Upper lobe of left lung (tissue), 6 donors: ENCODE results near the gene RNF111. TPM values are rescaled to one million over a fixed set of nuclear protein-coding genes. Genes with fewer than 3 reads are reported as not detected.

Source experiments
- ATAC-seq, 2 donors: fragments of 200-7000 bp; cut with Tn5 transposase; one replicate each; pipeline ENCODE4 v1.9.1; 2022; ENCODE audit warnings: mild to moderate bottlenecking in 2 of 2, moderate library complexity in 2 of 2; ENCODE audit not compliant: low FRiP score in 2 of 2
- DNase-seq, 2 donors: peaks; one replicate each; pipeline ENCODE4 v3.0.0-alpha.2; 2019 to 2020
- H3K27ac ChIP-seq, 4 donors: fragments of 200-600 bp; sonication (generic); one replicate each; pipeline ENCODE4 v1.5.1; 2016 to 2019
- H3K27me3 ChIP-seq, 4 donors: fragments of 200-600 bp; sonication (generic); one replicate each; pipeline ENCODE4 v1.5.1; 2017 to 2019
- H3K36me3 ChIP-seq, 4 donors: fragments of 200-600 bp; sonication (generic); one replicate each; pipeline ENCODE4 v1.5.1; 2016 to 2019
- H3K4me1 ChIP-seq, 4 donors: fragments of 200-600 bp; sonication (generic); one replicate each; pipeline ENCODE4 v1.5.1; 2018 to 2019
- H3K4me3 ChIP-seq, 4 donors: fragments of 200-600 bp; sonication (generic); one replicate each; pipeline ENCODE4 v1.5.1; 2017 to 2019; ENCODE audit warnings: mild to moderate bottlenecking in 2 of 4, moderate library complexity in 1 of 4
- H3K9me3 ChIP-seq, 4 donors: fragments of 200-600 bp; sonication (generic); one replicate each; pipeline ENCODE4 v1.5.1; 2018 to 2019
- EP300 ChIP-seq, 4 donors: sonication (generic); formaldehyde crosslinking; IDR thresholded peaks; one replicate each; pipeline ENCODE4 v1.5.1; 2017; ENCODE audit warnings: antibody characterized with exemption in 4 of 4, control low read depth in 2 of 4
- POLR2A ChIP-seq, 4 donors: fragments of 450-650 bp; IDR thresholded peaks; one replicate each; pipeline ENCODE4 v1.5.1; 2016 to 2017; ENCODE audit warnings: antibody characterized with exemption in 4 of 4, mild to moderate bottlenecking in 2 of 4
- POLR2AphosphoS5 ChIP-seq, 2 donors: sonication (generic); formaldehyde crosslinking; IDR thresholded peaks; one replicate each; pipeline ENCODE4 v1.5.1; 2017; ENCODE audit warnings: antibody characterized with exemption in 2 of 2
- WGBS, 2 donors: methylation state at CpG; one replicate each; pipeline ENCODE4 v1.1.5; 2017 to 2018; 5-methylcytosine and 5-hydroxymethylcytosine counted together
- total RNA-seq, 6 donors: library from RNA; depleted of rRNA in 4 of 6; stranded (reverse); fragments of >200 nt in 4 of 6; gene quantifications; one replicate each; pipeline versions ENCODE4 v1.1.0 to v1.2.1, GENCODE V29; 2016 to 2021
- TF ChIP-seq, protein P1 (sequence below), 6 experiments: fragments of 450-650 bp in 4 of 6; fragments of 200-600 bp in 2 of 6; sonication (generic) in 2 of 6; IDR thresholded peaks; one replicate each; pipeline ENCODE4 v1.5.1; 2016 to 2019; ENCODE audit warnings: antibody characterized with exemption in 6 of 6
- donor health status: DM: no; HTN: no; CAD: no; lungs with moderate emphysema.
- donor health status: DM: no; HTN: yes; CAD: no; lungs with severe emphysema.

Gene RNF111
- total RNA-seq, 6 donors from 2014 or later = 16.3 to 41.6 (median 31.8) TPM

DNA sequence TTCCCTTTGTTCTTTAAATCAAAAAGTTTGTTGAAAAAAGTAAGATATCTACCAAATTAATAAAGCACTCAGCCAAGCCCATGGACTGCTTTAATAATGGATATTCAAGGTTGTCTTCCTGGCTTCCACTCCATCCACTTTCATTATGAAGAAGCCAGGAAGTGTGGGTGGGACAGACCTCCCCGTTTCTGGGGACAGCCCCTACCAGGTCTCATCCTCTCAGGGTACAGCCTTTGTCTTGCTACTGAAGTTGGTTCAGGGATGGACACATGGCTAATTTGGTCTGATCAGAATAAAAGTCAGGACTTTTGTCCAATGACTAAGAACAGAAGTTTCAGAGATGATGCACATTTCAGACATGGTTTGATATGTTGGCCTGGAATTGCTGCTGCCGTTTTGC lies 150.1 kb downstream of the RNF111 start:
- Histone ChIP-seq H3K27ac (no peak overlapping the region), H3K4me1 (peaks cover 0 to 12% (median 4%) of the 10 kb centered on the region in 4 donors), H3K9me3 (no peaks in the 10 kb centered on the region), H3K36me3 (peaks cover 3 to 43% (median 22%) of the 10 kb centered on the region in 4 donors), H3K27me3 (no peaks in the 10 kb centered on the region), H3K4me3 (no peak overlapping the region)
- WGBS, 2 donors = 66 to 71% methylated on average over 2 of the region's 2 CpGs
- TF ChIP-seq POLR2A (IDR thresholded peaks at IDR 0.05) = no peak
- no peak for TF ChIP-seq POLR2AphosphoS5 (IDR thresholded peaks at IDR 0.05)
- no peak for TF ChIP-seq EP300 (IDR thresholded peaks at IDR 0.05)
- TF ChIP-seq, protein P1, sequence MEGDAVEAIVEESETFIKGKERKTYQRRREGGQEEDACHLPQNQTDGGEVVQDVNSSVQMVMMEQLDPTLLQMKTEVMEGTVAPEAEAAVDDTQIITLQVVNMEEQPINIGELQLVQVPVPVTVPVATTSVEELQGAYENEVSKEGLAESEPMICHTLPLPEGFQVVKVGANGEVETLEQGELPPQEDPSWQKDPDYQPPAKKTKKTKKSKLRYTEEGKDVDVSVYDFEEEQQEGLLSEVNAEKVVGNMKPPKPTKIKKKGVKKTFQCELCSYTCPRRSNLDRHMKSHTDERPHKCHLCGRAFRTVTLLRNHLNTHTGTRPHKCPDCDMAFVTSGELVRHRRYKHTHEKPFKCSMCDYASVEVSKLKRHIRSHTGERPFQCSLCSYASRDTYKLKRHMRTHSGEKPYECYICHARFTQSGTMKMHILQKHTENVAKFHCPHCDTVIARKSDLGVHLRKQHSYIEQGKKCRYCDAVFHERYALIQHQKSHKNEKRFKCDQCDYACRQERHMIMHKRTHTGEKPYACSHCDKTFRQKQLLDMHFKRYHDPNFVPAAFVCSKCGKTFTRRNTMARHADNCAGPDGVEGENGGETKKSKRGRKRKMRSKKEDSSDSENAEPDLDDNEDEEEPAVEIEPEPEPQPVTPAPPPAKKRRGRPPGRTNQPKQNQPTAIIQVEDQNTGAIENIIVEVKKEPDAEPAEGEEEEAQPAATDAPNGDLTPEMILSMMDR (IDR thresholded peaks at IDR 0.05) = no peak
- ATAC-seq = no peak
- DNase-seq = no peak

DNA sequence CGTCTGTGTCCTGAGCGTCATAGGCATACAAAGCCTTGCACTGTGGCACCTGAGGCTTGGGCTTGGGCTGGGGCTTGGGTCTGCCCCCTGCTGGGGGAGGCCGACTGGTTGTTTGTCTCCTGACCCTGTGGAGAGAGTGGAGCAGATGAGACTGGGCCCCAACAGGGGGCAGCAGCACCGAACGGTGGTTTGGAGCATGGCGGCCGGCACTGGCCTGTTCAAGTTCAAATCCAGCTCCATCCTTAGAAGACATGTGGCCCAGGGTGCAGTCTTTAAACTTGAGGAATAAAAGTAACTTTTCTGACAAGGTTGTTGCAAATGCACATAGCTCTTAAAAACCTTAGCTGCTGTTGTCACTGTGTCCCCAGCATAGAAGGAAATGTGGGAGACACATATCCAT lies 150.8 kb downstream of the RNF111 start:
- Histone ChIP-seq H3K4me3 (no peak overlapping the region), H3K27me3 (no peaks in the 10 kb centered on the region), H3K4me1 (peaks cover 0 to 12% (median 4%) of the 10 kb centered on the region in 4 donors), H3K36me3 (peaks cover 3 to 43% (median 22%) of the 10 kb centered on the region in 4 donors), H3K9me3 (no peaks in the 10 kb centered on the region), H3K27ac (no peak overlapping the region)
- TF ChIP-seq, protein P1 (IDR thresholded peaks at IDR 0.05) = peak; percentile 30 to 54 (median 42)
- TF ChIP-seq POLR2A (IDR thresholded peaks at IDR 0.05) = no peak
- WGBS, 2 donors = 57 to 75% methylated on average over 3 to 7 of the region's 7 CpGs
- peak in 1 of 2 donors; percentile 40 for ATAC-seq
- peak; percentile 41 to 76 for DNase-seq

DNA sequence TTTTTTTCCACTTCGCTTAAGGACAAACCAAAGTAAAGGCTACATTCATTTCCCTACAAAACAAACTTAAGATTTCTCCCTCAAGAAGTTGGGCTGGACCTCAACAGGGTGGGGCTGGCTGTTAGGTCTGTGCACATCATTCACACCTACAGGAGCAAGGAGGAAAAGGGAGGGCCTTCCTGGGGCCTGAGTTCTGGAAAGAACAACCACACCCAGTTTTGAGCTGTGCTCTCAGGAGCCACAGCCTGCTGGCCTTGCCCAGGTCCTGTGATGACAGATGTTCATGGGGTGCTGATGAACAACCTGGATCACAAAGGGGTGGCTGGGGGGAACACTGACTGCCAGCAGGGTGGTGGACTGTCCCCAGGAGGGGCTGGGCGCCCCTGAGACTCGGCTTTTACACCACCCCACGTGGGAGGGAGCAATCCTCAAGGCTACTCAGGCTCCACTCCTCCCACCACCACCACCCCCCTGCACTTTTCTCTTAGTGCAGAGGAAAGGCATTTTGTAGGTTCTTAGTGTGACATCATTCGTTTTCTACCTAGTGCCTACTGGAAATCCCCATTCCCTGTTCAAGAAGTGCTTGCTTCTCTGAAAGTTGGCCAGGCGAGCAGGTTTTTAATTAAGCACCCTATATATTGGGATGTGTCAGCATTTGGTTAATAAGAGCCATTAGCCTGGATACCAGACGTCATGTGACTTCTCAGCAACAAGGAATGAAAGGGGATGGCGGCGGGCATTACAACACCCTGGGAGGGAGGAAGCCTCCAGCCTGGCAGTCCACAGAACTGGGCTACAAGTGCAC lies 153.2 kb downstream of the RNF111 start:
- H3K9me3 ChIP-seq = no peaks in the 10 kb centered on the region
- H3K4me1 ChIP-seq = peaks cover 0 to 12% (median 4%) of the 10 kb centered on the region in 4 donors
- H3K27ac ChIP-seq = peak overlapping the region in 2 of 4 donors; percentile 44 to 65
- ATAC-seq (peak in 1 of 2 donors; percentile 78), DNase-seq (peak in 1 of 2 donors; percentile 81)
- no peaks in the 10 kb centered on the region for H3K27me3 ChIP-seq
- peaks cover 3 to 42% (median 22%) of the 10 kb centered on the region in 4 donors for H3K36me3 ChIP-seq
- no peak overlapping the region for H3K4me3 ChIP-seq
- TF ChIP-seq EP300 (IDR thresholded peaks at IDR 0.05) (no peak), POLR2AphosphoS5 (IDR thresholded peaks at IDR 0.05) (no peak), POLR2A (IDR thresholded peaks at IDR 0.05) (peak in 1 of 4 donors; percentile 12)
- TF ChIP-seq, protein P1 (IDR thresholded peaks at IDR 0.05) = no peak
- 59 to 75% methylated on average over 9 of the region's 9 CpGs for WGBS, 2 donors

DNA sequence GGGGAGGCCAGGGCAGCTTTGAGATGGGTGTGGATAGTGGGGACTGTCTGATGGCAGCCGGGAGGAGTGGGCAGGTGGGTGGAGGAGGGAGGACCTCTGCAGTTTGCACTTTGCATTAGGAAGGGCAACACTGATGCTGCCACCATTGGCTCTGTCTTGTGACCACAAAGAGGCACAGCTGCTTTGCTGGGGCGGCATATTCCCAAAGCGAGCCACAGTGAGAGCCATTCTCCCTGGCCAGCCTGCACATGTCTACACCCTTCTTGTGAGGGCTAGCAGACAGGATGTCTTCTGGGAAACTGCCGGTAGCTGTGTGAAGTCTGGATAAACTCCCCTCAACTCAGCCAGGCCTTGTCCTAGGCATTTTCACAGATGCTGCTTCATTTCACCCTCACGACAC lies 155.8 kb downstream of the RNF111 start:
- no peaks in the 10 kb centered on the region for H3K9me3 ChIP-seq
- ATAC-seq = no peak
- peaks cover 3 to 24% (median 6%) of the 10 kb centered on the region in 4 donors for H3K36me3 ChIP-seq
- no peak overlapping the region for H3K4me3 ChIP-seq
- peaks cover 0 to 12% (median 4%) of the 10 kb centered on the region in 4 donors for H3K4me1 ChIP-seq
- TF ChIP-seq, protein P1 (IDR thresholded peaks at IDR 0.05) = no peak
- no peak for TF ChIP-seq EP300 (IDR thresholded peaks at IDR 0.05)
- TF ChIP-seq POLR2AphosphoS5 (IDR thresholded peaks at IDR 0.05) = no peak
- TF ChIP-seq POLR2A (IDR thresholded peaks at IDR 0.05) = no peak
- H3K27me3 ChIP-seq = no peaks in the 10 kb centered on the region
- no peak overlapping the region for H3K27ac ChIP-seq
- 97 to 98% methylated on average over 3 to 5 of the region's 5 CpGs for WGBS, 2 donors
- DNase-seq = no peak
